Measurements from ENCODE around the gene CLEC18A. TPM values are rescaled to one million over a fixed set of nuclear protein-coding genes. Genes with fewer than 3 reads are reported as not detected.

The CLEC18A gene
- total and polyA plus RNA-seq, 2 experiments from 2014 or later: 0.09 to 0.55 TPM

GRCh38 chr16:69938981-69939820 lies 11.9 kb upstream of the CLEC18A start:
- Histone ChIP-seq H3K9me3 (ENCODE audit: low read depth) (no peaks in the 10 kb centered on the region), H3K27ac (no peak overlapping the region), H3K4me1 (ENCODE audit: low read depth) (no peaks in the 10 kb centered on the region), H3K36me3 (peaks cover 4% of the 10 kb centered on the region), H3K27me3 (no peaks in the 10 kb centered on the region), H3K4me3 (no peak overlapping the region)
- DNase-seq (ENCODE audit: low read depth in 1 of 2, low spot score in 1 of 2): no peak
- TF ChIP-seq, protein P1, sequence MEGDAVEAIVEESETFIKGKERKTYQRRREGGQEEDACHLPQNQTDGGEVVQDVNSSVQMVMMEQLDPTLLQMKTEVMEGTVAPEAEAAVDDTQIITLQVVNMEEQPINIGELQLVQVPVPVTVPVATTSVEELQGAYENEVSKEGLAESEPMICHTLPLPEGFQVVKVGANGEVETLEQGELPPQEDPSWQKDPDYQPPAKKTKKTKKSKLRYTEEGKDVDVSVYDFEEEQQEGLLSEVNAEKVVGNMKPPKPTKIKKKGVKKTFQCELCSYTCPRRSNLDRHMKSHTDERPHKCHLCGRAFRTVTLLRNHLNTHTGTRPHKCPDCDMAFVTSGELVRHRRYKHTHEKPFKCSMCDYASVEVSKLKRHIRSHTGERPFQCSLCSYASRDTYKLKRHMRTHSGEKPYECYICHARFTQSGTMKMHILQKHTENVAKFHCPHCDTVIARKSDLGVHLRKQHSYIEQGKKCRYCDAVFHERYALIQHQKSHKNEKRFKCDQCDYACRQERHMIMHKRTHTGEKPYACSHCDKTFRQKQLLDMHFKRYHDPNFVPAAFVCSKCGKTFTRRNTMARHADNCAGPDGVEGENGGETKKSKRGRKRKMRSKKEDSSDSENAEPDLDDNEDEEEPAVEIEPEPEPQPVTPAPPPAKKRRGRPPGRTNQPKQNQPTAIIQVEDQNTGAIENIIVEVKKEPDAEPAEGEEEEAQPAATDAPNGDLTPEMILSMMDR (IDR thresholded peaks at IDR 0.05; ENCODE audit: low read depth, low read length): no peak

GRCh38 chr16:69939821-69940585 lies 11.1 kb upstream of the CLEC18A start:
- H3K4me3 ChIP-seq: no peak overlapping the region
- no peak for DNase-seq (ENCODE audit: low read depth in 1 of 2, low spot score in 1 of 2)
- no peaks in the 10 kb centered on the region for H3K27me3 ChIP-seq
- no peaks in the 10 kb centered on the region for H3K9me3 ChIP-seq (ENCODE audit: low read depth)
- H3K36me3 ChIP-seq: peaks cover 4% of the 10 kb centered on the region
- no peaks in the 10 kb centered on the region for H3K4me1 ChIP-seq (ENCODE audit: low read depth)
- TF ChIP-seq, protein P1 (IDR thresholded peaks at IDR 0.05; ENCODE audit: low read depth, low read length): no peak
- no peak overlapping the region for H3K27ac ChIP-seq

GRCh38 chr16:69940676-69941075 lies 10.5 kb upstream of the CLEC18A start:
- Histone ChIP-seq H3K27ac (no peak overlapping the region), H3K27me3 (no peaks in the 10 kb centered on the region), H3K4me1 (ENCODE audit: low read depth) (no peaks in the 10 kb centered on the region), H3K36me3 (peaks cover 4% of the 10 kb centered on the region), H3K4me3 (no peak overlapping the region), H3K9me3 (ENCODE audit: low read depth) (no peaks in the 10 kb centered on the region)
- DNase-seq (ENCODE audit: low read depth in 1 of 2, low spot score in 1 of 2): no peak
- TF ChIP-seq, protein P1 (IDR thresholded peaks at IDR 0.05; ENCODE audit: low read depth, low read length): no peak

- Histone ChIP-seq H3K9me3 (ENCODE audit: low read depth) (no peaks in the 10 kb centered on the region), H3K27me3 (no peaks in the 10 kb centered on the region), H3K4me3 (no peak overlapping the region), H3K36me3 (peaks cover 4% of the 10 kb centered on the region), H3K4me1 (ENCODE audit: low read depth) (no peaks in the 10 kb centered on the region), H3K27ac (peak overlapping the region; percentile 10)
- peak in 1 of 2 donors; percentile 48 for DNase-seq (ENCODE audit: low read depth in 1 of 2, low spot score in 1 of 2)
- TF ChIP-seq, protein P1 (IDR thresholded peaks at IDR 0.05; ENCODE audit: low read depth, low read length): no peak
These were observed 9.7 kb upstream of the CLEC18A start for GRCh38 chr16:69941251-69942098.

- Histone ChIP-seq H3K9me3 (ENCODE audit: low read depth) (no peaks in the 10 kb centered on the region), H3K4me1 (ENCODE audit: low read depth) (no peaks in the 10 kb centered on the region), H3K4me3 (no peak overlapping the region), H3K36me3 (peaks cover 4% of the 10 kb centered on the region), H3K27me3 (no peaks in the 10 kb centered on the region), H3K27ac (no peak overlapping the region)
- TF ChIP-seq, protein P1 (IDR thresholded peaks at IDR 0.05; ENCODE audit: low read depth, low read length): no peak
- peak in 1 of 2 donors; percentile 11 for DNase-seq (ENCODE audit: low read depth in 1 of 2, low spot score in 1 of 2)
These were observed 9.0 kb upstream of the CLEC18A start for GRCh38 chr16:69942099-69942491.
